NCI-H774 (cell line): ENCODE results near the gene TAS2R10.

Experiments
- DNase-seq: peaks from one replicate; lab custom pipeline; 2025; lab: John Stamatoyannopoulos, UW

TAS2R10 gene

DNA sequence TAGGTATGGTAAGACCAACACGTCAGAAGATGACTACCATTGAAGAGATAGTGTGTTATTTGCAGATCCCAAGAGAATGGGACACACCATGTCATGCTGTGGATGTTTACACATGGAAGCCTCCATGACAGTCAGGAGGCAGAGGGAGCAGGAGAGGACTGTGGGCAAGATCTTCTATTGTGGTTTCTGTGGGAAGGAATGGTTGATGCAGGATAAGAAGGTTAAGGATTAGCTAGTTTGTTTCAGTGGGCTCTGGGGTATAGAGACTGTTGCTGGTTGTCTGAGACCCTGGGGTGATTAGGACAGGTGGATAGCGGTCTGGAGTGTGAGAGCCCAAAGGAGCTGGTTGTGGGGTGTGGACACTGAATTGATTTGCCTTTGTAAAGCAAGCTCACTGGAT, 47.1 kb downstream of the TAS2R10 start:
- no peak for DNase-seq
